Ishikawa (cell line): Measurements from ENCODE around the gene CARMIL1.

Experiments
- CEBPB ChIP-seq: IDR thresholded peaks from 2 replicates; pipeline ENCODE4 v1.6.1; 2012
- CREB1 ChIP-seq: IDR thresholded peaks from 2 replicates; pipeline ENCODE4 v1.6.1; 2012; ENCODE audit warnings: low read depth
- EGR1 ChIP-seq: IDR thresholded peaks from 2 replicates; pipeline ENCODE4 v1.6.1; 2012
- EP300 ChIP-seq: IDR thresholded peaks from 2 replicates; pipeline ENCODE4 v1.6.1; 2012; ENCODE audit warnings: borderline replicate concordance
- FOXM1 ChIP-seq: IDR thresholded peaks from 2 replicates; pipeline ENCODE4 v1.6.1; 2012; ENCODE audit warnings: low read depth, borderline replicate concordance
- MAX ChIP-seq: IDR thresholded peaks from 2 replicates; pipeline ENCODE4 v1.6.1; 2012
- RAD21 ChIP-seq: IDR thresholded peaks from 2 replicates; pipeline ENCODE4 v1.6.1; 2012; ENCODE audit warnings: low read depth
- REST ChIP-seq: IDR thresholded peaks from 2 replicates; pipeline ENCODE4 v1.6.1; 2012; ENCODE audit warnings: low read depth, mild to moderate bottlenecking
- TCF12 ChIP-seq: IDR thresholded peaks from 2 replicates; pipeline ENCODE4 v1.6.1; 2012; ENCODE audit warnings: low read depth
- USF1 ChIP-seq: IDR thresholded peaks from 2 replicates; pipeline ENCODE4 v1.6.1; 2012
- YY1 ChIP-seq: IDR thresholded peaks from 2 replicates; pipeline ENCODE4 v1.6.1; 2012; ENCODE audit warnings: low read depth
- ZBTB7A ChIP-seq: IDR thresholded peaks from 2 replicates; pipeline ENCODE4 v1.6.1; 2012; ENCODE audit warnings: low read depth

- TF ChIP-seq EP300: no peak
- TF ChIP-seq MAX: no peak
- no peak for TF ChIP-seq EGR1
- no peak for TF ChIP-seq TCF12
- TF ChIP-seq REST: no peak
- no peak for TF ChIP-seq USF1
- no peak for TF ChIP-seq FOXM1
- no peak for TF ChIP-seq CEBPB
- TF ChIP-seq RAD21: no peak
- TF ChIP-seq CREB1: no peak
- no peak for TF ChIP-seq YY1
- TF ChIP-seq ZBTB7A: no peak
These were observed 215.3 kb downstream of the CARMIL1 start for GRCh38 chr6:25494469-25494868.
